ENCODE measurements around the gene DEPP1. TPM values are rescaled to one million over a fixed set of nuclear protein-coding genes. Genes with fewer than 3 reads are reported as not detected.
A peak's percentile ranks its signal among the peaks of the same experiment; 100 is the strongest.

DEPP1 gene
- total and polyA plus RNA-seq, 5 experiments from 2014 or later, result not detected

- Mint-ChIP-seq H3K9me3 (peaks cover 0 to 17% (median 3%) of the 10 kb centered on the region in 9 donors), H3K27ac (no peak overlapping the region), H3K4me1 (peaks cover 5 to 12% (median 8%) of the 10 kb centered on the region in 4 donors), H3K4me3 (no peak overlapping the region), H3K27me3 (peaks cover 3 to 17% (median 6%) of the 10 kb centered on the region in 5 donors), H3K36me3 (peaks cover 0 to 6% (median 3%) of the 10 kb centered on the region in 3 donors)
- ATAC-seq (no peak), DNase-seq (no peak)
- POLR2A ChIA-PET, result no interaction called here
These were observed 42.2 kb downstream of the DEPP1 start for GRCh38 chr10:44936314-44936975.

GRCh38 chr10:44935966-44936295, 42.7 kb downstream of the DEPP1 start:
- Mint-ChIP-seq H3K4me1 (peaks cover 5 to 12% (median 8%) of the 10 kb centered on the region in 4 donors), H3K4me3 (peak overlapping the region in 2 of 10 donors; percentile 45 to 49), H3K36me3 (peaks cover 0 to 6% (median 3%) of the 10 kb centered on the region in 3 donors), H3K9me3 (peaks cover 0 to 11% (median 0%) of the 10 kb centered on the region in 9 donors), H3K27ac (no peak overlapping the region), H3K27me3 (peaks cover under 1 to 15% (median 4%) of the 10 kb centered on the region in 5 donors)
- ATAC-seq, result no peak
- POLR2A ChIA-PET, result no interaction called here
- DNase-seq, result no peak

- POLR2A ChIA-PET, result no interaction called here
- Mint-ChIP-seq H3K27ac (peak overlapping the region in 2 of 10 donors; percentile 37 to 81), H3K9me3 (peaks cover 0 to 7% (median 0%) of the 10 kb centered on the region in 9 donors), H3K36me3 (peaks cover 0 to 6% (median 3%) of the 10 kb centered on the region in 3 donors), H3K27me3 (peaks cover 0 to 11% (median 2%) of the 10 kb centered on the region in 5 donors), H3K4me3 (peak overlapping the region in 2 of 10 donors; percentile 45 to 49), H3K4me1 (peaks cover 5 to 12% (median 8%) of the 10 kb centered on the region in 4 donors)
- no peak for DNase-seq
- ATAC-seq, result no peak
These were observed 43.2 kb downstream of the DEPP1 start for GRCh38 chr10:44935201-44935965.

GRCh38 chr10:44934416-44935200, 44.0 kb downstream of the DEPP1 start:
- H3K36me3 Mint-ChIP-seq, result peaks cover 0 to 6% (median 0%) of the 10 kb centered on the region in 3 donors
- no peak overlapping the region for H3K27ac Mint-ChIP-seq
- H3K4me1 Mint-ChIP-seq, result peaks cover 5 to 12% (median 8%) of the 10 kb centered on the region in 4 donors
- H3K27me3 Mint-ChIP-seq, result peaks cover 0 to 7% (median 2%) of the 10 kb centered on the region in 5 donors
- no peak overlapping the region for H3K4me3 Mint-ChIP-seq
- ATAC-seq (no peak), DNase-seq (no peak)
- H3K9me3 Mint-ChIP-seq, result peaks cover 0 to 6% (median 0%) of the 10 kb centered on the region in 9 donors
- POLR2A ChIA-PET, result interaction anchor here (1.0 kb wide), 1 partner anchor 7 kb away, joined by 3 read pairs; no protein-coding TSS in a partner anchor

- ATAC-seq (no peak), DNase-seq (no peak)
- Mint-ChIP-seq H3K4me3 (no peak overlapping the region), H3K9me3 (peaks cover 0 to 3% (median 0%) of the 10 kb centered on the region in 9 donors), H3K36me3 (peaks cover 0 to 3% (median 0%) of the 10 kb centered on the region in 3 donors), H3K4me1 (peaks cover 5 to 12% (median 8%) of the 10 kb centered on the region in 4 donors), H3K27me3 (peaks cover 0 to 6% (median 2%) of the 10 kb centered on the region in 5 donors), H3K27ac (peak overlapping the region in 1 of 10 donors; percentile 65)
- POLR2A ChIA-PET, result interaction anchor here (0.6 to 1.0 kb wide), 5 partner anchors 8 to 41 kb away, joined by 3 read pairs; no protein-coding TSS in a partner anchor
These were observed 44.9 kb downstream of the DEPP1 start for GRCh38 chr10:44933451-44934321.

- peaks cover 5 to 12% (median 8%) of the 10 kb centered on the region in 4 donors for H3K4me1 Mint-ChIP-seq
- no peaks in the 10 kb centered on the region for H3K36me3 Mint-ChIP-seq
- H3K4me3 Mint-ChIP-seq, result no peak overlapping the region
- peak; percentile 92 to 99 for ATAC-seq
- H3K9me3 Mint-ChIP-seq, result no peaks in the 10 kb centered on the region
- no peak overlapping the region for H3K27ac Mint-ChIP-seq
- peak; percentile 51 to 90 (median 78) for DNase-seq
- POLR2A ChIA-PET, result interaction anchor here (0.6 to 0.9 kb wide), 4 partner anchors 30 to 42 kb away, joined by 3 read pairs; no protein-coding TSS in a partner anchor
- H3K27me3 Mint-ChIP-seq, result peaks cover 0 to 4% (median 1%) of the 10 kb centered on the region in 5 donors
These were observed 45.8 kb downstream of the DEPP1 start for GRCh38 chr10:44932517-44933450.

GRCh38 chr10:44931621-44932516, 46.7 kb downstream of the DEPP1 start:
- H3K36me3 Mint-ChIP-seq, result no peaks in the 10 kb centered on the region
- ATAC-seq (no peak), DNase-seq (no peak)
- POLR2A ChIA-PET, result no interaction called here
- peak overlapping the region in 1 of 10 donors; percentile 77 for H3K27ac Mint-ChIP-seq
- H3K27me3 Mint-ChIP-seq, result peaks cover 0 to 4% (median 1%) of the 10 kb centered on the region in 5 donors
- no peak overlapping the region for H3K4me3 Mint-ChIP-seq
- peaks cover 4 to 10% (median 8%) of the 10 kb centered on the region in 4 donors for H3K4me1 Mint-ChIP-seq
- no peaks in the 10 kb centered on the region for H3K9me3 Mint-ChIP-seq

- Mint-ChIP-seq H3K4me1 (peaks cover 4 to 8% (median 7%) of the 10 kb centered on the region in 4 donors), H3K4me3 (no peak overlapping the region), H3K9me3 (no peaks in the 10 kb centered on the region), H3K36me3 (no peaks in the 10 kb centered on the region), H3K27me3 (peaks cover 0 to 4% (median 1%) of the 10 kb centered on the region in 5 donors), H3K27ac (peak overlapping the region in 3 of 10 donors; percentile 12 to 77 (median 18))
- DNase-seq, result no peak
- no peak for ATAC-seq
- POLR2A ChIA-PET, result no interaction called here
These were observed 47.5 kb downstream of the DEPP1 start for GRCh38 chr10:44930904-44931620.

GRCh38 chr10:44929356-44930255, 49.0 kb downstream of the DEPP1 start:
- ATAC-seq (no peak), DNase-seq (no peak)
- no peaks in the 10 kb centered on the region for H3K36me3 Mint-ChIP-seq
- H3K4me1 Mint-ChIP-seq, result peaks cover 0 to 2% (median 0%) of the 10 kb centered on the region in 4 donors
- H3K4me3 Mint-ChIP-seq, result no peak overlapping the region
- peak overlapping the region in 3 of 10 donors; percentile 32 to 83 (median 63) for H3K27ac Mint-ChIP-seq
- no peaks in the 10 kb centered on the region for H3K9me3 Mint-ChIP-seq
- peaks cover 0 to 4% (median 1%) of the 10 kb centered on the region in 5 donors for H3K27me3 Mint-ChIP-seq
- POLR2A ChIA-PET, result no interaction called here
